Right atrium auricular region (tissue), 2 donors: ENCODE results near the gene CNTNAP2. TPM values are rescaled to one million over a fixed set of nuclear protein-coding genes. Genes with fewer than 3 reads are reported as not detected.
"Not testable (repeated sequence)": the region's sequence is repeated elsewhere in the genome, so short reads cannot be mapped to it uniquely, and the experiment has no call there.

Experiments used
- DNase-seq: peaks from one replicate; pipeline ENCODE4 v3.0.0-alpha.2; 2019; ENCODE audit warnings: low spot score
- H3K27ac ChIP-seq, 2 donors: fragments of 200-600 bp; sonication (generic); 1 replicate in 1 of 2; 2 replicates in 1 of 2; pipeline ENCODE4 v1.5.1; 2016 to 2019
- H3K27me3 ChIP-seq, 2 donors: fragments of 200-600 bp; sonication (generic); one replicate each; pipeline versions ENCODE4 v1.5.1 to v1.6.0; 2017 to 2019
- H3K36me3 ChIP-seq: fragments of 200-600 bp; sonication (generic); one replicate; pipeline ENCODE4 v1.5.1; 2016
- H3K4me1 ChIP-seq, 2 donors: fragments of 200-600 bp; sonication (generic); one replicate each; pipeline versions ENCODE4 v1.5.1 to v1.6.0; 2017 to 2019
- H3K4me3 ChIP-seq, 2 donors: fragments of 200-600 bp; sonication (generic); 1 replicate in 1 of 2; 2 replicates in 1 of 2; pipeline ENCODE4 v1.5.1; 2017 to 2019; ENCODE audit warnings: mild to moderate bottlenecking in 1 of 2, moderate library complexity in 1 of 2
- H3K9me3 ChIP-seq, 2 donors: fragments of 200-600 bp; sonication (generic); one replicate each; pipeline ENCODE4 v1.5.1; 2019
- CTCF ChIP-seq, 2 donors: fragments of 200-600 bp; sonication (generic); IDR thresholded peaks; one replicate each; pipeline ENCODE4 v1.5.1; 2019; ENCODE audit warnings: antibody characterized with exemption in 2 of 2
- total RNA-seq, 2 donors: library from RNA; depleted of rRNA; stranded (reverse); fragments of >200 nt; gene quantifications; one replicate each; pipeline ENCODE4 v1.1.0, GENCODE V29; 2016

The CNTNAP2 gene
- total RNA-seq, 2 donors from 2014 or later, result 1.1 to 1.7 TPM

GRCh38 chr7:146150153-146150552, 33.6 kb downstream of the CNTNAP2 start:
- no peak overlapping the region for H3K4me3 ChIP-seq
- H3K27me3 ChIP-seq, result no peaks in the 10 kb centered on the region
- no peak for TF ChIP-seq CTCF (IDR thresholded peaks at IDR 0.05)
- DNase-seq, result no peak
- H3K36me3 ChIP-seq, result no peaks in the 10 kb centered on the region
- H3K27ac ChIP-seq, result no peak overlapping the region
- no peaks in the 10 kb centered on the region for H3K4me1 ChIP-seq
- no peaks in the 10 kb centered on the region for H3K9me3 ChIP-seq

- no peak for TF ChIP-seq CTCF (IDR thresholded peaks at IDR 0.05)
Observed at GRCh38 chr7:146172112-146172511, 55.5 kb downstream of the CNTNAP2 start.

GRCh38 chr7:146175716-146176115, 59.1 kb downstream of the CNTNAP2 start:
- DNase-seq, result no peak
- H3K36me3 ChIP-seq, result no peaks in the 10 kb centered on the region

More at GRCh38 chr7:146172112-146172511, 55.5 kb downstream of the CNTNAP2 start:
- Histone ChIP-seq H3K9me3 (no peaks in the 10 kb centered on the region), H3K27ac (no peak overlapping the region), H3K4me3 (no peak overlapping the region), H3K27me3 (no peaks in the 10 kb centered on the region), H3K4me1 (no peaks in the 10 kb centered on the region), H3K36me3 (no peaks in the 10 kb centered on the region)
- DNase-seq, result no peak

GRCh38 chr7:146176860-146177259, 60.3 kb downstream of the CNTNAP2 start:
- no peak for TF ChIP-seq CTCF (IDR thresholded peaks at IDR 0.05)
- Histone ChIP-seq H3K36me3 (no peaks in the 10 kb centered on the region), H3K27ac (no peak overlapping the region), H3K9me3 (no peaks in the 10 kb centered on the region), H3K27me3 (no peaks in the 10 kb centered on the region), H3K4me3 (no peak overlapping the region), H3K4me1 (no peaks in the 10 kb centered on the region)
- no peak for DNase-seq

More at GRCh38 chr7:146175716-146176115, 59.1 kb downstream of the CNTNAP2 start:
- Histone ChIP-seq H3K9me3 (no peaks in the 10 kb centered on the region), H3K27ac (no peak overlapping the region), H3K4me1 (no peaks in the 10 kb centered on the region), H3K27me3 (no peaks in the 10 kb centered on the region), H3K4me3 (no peak overlapping the region)
- no peak for TF ChIP-seq CTCF (IDR thresholded peaks at IDR 0.05)

GRCh38 chr7:146177301-146177700, 60.7 kb downstream of the CNTNAP2 start:
- Histone ChIP-seq H3K9me3 (no peaks in the 10 kb centered on the region), H3K27me3 (no peaks in the 10 kb centered on the region), H3K4me1 (no peaks in the 10 kb centered on the region), H3K36me3 (no peaks in the 10 kb centered on the region), H3K4me3 (no peak overlapping the region), H3K27ac (no peak overlapping the region)
- TF ChIP-seq CTCF (IDR thresholded peaks at IDR 0.05), result no peak
- no peak for DNase-seq

- H3K9me3 ChIP-seq, result peaks cover 0 to 6% of the 10 kb centered on the region in 2 donors
- DNase-seq, result no peak
- no peak for TF ChIP-seq CTCF (IDR thresholded peaks at IDR 0.05)
Observed at GRCh38 chr7:146185844-146186243, 69.2 kb downstream of the CNTNAP2 start.

GRCh38 chr7:146191428-146191827, 74.8 kb downstream of the CNTNAP2 start:
- H3K27me3 ChIP-seq, H3K36me3 ChIP-seq, DNase-seq, H3K4me3 ChIP-seq, H3K27ac ChIP-seq, H3K4me1 ChIP-seq: not testable (repeated sequence)
- peaks cover 0 to 14% of the 10 kb centered on the region in 2 donors for H3K9me3 ChIP-seq

More at GRCh38 chr7:146185844-146186243, 69.2 kb downstream of the CNTNAP2 start:
- Histone ChIP-seq H3K27me3 (no peaks in the 10 kb centered on the region), H3K36me3 (no peaks in the 10 kb centered on the region), H3K4me1 (no peaks in the 10 kb centered on the region), H3K27ac (no peak overlapping the region), H3K4me3 (no peak overlapping the region)
